Kasumi-1 (cell line): Measurements from ENCODE around the gene KRT1.

ENCODE experiments used
- DNase-seq, 2 experiments: peaks; one replicate each; lab custom pipeline; 2025; lab: John Stamatoyannopoulos, UW

KRT1 gene

GRCh38 chr12:52636189-52636588 is 44.0 kb downstream of the KRT1 start:
- DNase-seq = no peak

DNA sequence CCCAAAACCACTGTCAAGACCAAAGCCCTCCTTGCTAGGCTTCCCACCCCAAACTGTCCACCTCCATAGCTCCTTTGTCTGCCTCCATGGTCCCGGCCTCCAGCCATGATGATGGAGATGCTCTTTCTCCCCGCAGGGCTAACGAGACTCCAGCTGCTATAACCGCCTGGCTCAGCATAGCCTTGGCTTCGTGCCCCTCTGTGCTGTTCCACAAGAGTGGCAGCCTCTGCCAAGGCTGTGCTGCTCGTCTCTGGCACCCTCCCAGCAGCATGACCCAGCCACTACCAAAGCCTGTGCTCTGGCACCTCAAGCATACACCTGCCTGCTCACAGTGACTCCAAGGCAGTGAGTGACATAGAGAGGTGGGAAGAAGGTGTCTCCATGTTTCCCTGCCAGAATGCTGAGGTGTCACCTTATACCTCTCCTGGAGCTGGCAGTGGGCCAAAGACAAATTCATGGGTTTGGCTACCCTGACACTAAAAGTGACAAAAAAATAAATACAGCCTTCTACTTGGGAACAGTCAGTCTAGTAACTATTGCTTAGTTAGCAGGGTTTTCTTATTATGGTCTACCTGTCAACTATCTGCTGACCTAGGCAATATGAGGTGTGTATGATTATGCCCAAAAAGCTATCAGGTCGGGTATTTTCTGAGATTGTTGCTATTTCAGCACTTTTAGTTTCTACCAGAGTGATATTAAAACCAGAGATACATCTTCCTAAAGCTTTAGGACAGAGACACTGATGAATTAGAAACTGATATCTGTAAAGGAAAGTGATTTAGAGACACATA is 45.7 kb downstream of the KRT1 start:
- DNase-seq = no peak

- DNase-seq = peak; percentile 2 to 5
These were observed 46.8 kb downstream of the KRT1 start for GRCh38 chr12:52633383-52633782.

- no peak for DNase-seq
These were observed 47.6 kb downstream of the KRT1 start for GRCh38 chr12:52632656-52633055.

DNA sequence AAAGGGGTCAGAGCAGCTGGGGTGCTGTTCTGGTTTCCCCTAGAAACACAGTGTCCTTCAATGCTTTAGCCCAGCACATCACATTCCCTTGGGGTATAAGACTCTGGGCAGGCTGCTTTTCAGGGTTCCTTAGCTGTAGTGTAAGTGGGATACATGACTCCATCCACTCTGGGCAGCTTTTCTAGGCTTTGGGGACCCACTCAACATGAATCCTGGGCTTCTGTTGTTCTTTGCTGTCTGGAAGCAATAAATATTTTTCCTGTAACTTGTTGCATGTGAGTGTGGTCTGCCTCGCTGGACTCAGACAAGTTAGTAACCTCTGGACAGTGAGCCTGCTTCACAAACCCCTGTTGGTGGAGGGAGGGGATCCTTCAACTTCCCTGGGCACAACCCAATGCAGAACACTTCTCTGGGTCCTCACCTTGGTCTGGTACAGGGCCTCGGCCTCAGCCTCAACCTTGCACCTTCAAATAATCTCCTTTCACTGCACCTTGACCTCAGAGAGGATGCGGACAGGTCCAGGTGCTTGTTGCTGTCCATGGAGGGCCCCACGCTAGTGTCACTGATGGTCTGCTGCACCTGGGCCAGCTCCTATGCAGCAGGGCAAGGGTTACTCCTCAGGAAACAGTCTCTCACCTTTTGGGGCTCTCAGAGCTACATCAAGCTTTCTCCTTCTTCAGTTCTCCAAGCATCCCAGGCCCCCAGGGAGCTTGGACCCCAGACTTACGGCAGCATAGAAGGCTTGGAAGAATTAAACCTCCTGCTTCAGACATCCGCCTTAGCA is 48.3 kb downstream of the KRT1 start:
- DNase-seq = no peak

DNA sequence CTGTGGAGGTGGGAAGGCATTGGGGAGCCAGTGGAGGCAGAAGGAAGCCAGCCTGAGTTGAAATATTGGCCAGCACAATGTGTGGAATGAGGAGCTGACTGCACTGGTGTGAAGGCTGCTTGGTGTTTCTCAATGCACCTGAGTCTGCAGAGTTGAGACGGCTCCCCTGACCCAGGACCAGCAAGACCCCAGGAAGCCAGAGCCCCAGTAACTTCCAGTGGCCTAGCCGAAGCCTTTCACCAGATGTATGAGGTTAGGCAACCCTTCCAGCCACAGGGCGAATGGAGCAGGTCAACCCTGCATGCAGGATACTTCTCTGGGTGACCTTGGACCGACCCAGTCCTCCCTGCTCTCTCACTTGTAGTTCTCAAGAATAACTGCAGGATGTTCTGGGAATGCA is 48.9 kb downstream of the KRT1 start:
- DNase-seq = no peak

DNA sequence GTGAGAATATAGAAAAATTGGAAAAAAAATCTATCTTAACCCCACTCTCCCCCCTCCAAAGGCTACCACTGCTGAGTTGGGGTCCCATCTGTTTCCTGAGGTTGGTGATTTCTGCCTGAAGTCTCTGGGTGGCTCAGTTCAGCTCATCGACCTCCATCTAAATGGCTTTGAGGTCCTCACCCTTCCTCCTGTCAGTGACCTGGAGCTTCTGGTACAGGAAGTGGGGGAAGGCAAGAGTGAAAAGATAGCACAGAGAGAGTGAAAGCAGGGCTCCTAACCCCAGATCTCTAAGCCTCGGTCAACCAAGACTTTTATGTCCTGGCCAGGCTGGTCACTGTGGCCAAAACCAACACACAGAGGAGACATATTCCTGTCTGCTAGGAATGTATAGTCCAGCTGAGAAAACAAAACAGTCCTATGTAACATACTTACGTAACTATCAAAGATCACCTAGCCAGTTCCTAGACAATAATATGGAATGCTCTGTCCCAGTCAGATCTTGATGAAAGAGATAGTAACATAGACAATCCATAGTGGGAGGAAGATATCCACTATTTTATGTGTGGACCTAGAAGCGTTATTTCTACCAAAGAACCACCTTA is 49.5 kb downstream of the KRT1 start:
- DNase-seq = no peak

- DNase-seq = no peak
These were observed 50.2 kb downstream of the KRT1 start for GRCh38 chr12:52630008-52630500.

DNA sequence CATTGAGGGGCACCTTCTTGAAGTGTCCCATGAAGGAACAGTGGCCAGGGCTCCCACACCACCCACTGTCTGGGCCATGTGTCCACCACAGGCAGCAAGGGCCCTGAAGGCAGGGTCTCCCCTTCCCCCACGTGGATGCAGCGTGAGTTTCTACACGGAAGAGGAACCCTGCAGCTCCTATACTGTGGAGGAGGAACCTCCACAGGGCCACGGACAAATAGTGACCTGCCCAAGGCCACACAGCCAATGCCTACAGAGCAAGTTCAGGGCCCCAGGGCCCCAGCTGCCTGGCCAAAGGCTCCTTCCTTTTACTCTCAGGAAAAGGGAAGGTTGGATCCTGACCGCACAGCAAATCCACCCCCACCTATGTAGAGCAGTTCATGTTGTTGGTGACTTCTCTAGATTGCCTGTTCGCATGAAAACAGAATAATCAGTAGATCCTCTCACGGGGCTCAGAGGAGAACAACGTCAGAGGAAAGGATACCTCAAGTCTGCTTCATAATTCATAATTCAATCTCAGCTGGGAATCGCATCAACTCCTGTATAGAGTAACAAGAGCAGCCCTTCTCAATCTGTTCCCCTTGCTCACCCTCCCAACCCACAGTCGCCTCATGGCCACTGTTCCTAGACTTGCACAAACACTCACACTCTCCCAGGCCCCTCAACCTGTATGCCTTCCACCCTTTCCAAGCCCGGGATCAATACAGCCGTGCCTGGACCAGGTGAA is 50.8 kb downstream of the KRT1 start:
- DNase-seq = no peak

- no peak for DNase-seq
These were observed 51.4 kb downstream of the KRT1 start for GRCh38 chr12:52628841-52629240.

DNA sequence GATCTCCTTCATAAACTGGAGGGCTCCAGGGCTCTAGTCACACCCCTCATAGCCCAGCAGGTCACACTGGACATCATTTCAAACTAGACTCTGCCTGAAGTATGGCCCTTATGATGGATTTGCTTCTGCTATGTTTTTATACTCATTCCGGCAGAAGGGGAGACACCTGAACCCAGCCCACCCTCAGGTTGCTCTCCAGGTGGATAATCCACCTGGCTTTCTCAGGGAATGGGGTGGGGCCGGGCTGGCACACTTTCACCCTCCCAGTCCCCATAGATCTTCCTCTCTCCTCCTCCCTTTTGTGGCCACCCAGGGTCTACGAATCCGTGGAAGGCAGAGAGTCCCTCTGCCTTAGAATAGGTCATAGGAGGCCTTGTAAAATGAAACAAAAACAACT is 52.1 kb downstream of the KRT1 start:
- no peak for DNase-seq

DNA sequence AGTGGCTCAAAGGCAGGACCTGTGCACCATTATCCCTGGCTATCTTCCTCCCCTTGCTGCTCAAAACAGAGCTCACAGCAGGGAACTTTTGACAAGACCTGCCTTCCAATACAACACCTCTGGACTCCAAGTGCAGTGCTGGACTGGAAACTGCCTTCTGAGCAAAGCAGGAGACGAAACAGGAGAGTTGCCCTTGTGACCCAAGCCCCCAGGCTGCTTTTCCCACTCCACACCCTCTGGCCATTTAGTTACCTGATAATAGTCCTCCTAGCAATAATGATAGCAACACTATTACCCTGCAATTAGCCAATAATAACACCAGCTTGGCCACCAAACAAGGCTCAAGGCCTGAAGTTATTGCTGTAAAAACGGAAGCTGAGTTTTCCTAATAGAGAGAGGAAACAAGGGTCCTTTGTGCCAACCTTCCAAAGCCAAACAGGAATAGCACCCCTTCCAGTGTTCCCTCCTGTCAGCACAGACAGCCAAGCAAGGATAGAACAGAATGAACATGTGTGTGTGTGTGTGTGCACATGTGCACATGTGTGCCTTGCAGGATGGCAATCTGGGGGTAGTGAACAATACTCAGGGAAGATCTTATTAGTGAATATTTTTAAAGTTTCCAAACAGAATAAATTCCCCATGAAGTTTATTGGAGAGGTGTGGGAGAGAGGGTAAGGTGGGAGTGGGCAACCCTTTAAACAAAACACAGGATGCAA is 52.7 kb downstream of the KRT1 start:
- DNase-seq = no peak
